Measurements from ENCODE around the gene SLC17A6. TPM values are rescaled to one million over a fixed set of nuclear protein-coding genes. Genes with fewer than 3 reads are reported as not detected.

The SLC17A6 gene
- total and polyA plus RNA-seq, 2 experiments from 2014 or later, result not detected

GRCh38 chr11:22340701-22341587 lies 2.8 kb downstream of the SLC17A6 start:
- Histone ChIP-seq H3K36me3 (ENCODE audit: low read depth) (no peaks in the 10 kb centered on the region), H3K4me1 (ENCODE audit: insufficient read depth) (no peaks in the 10 kb centered on the region), H3F3A (ENCODE audit: insufficient read depth) (no peaks in the 10 kb centered on the region), H3K27ac (no peak overlapping the region), H4K20me1 (ENCODE audit: insufficient read depth) (no peaks in the 10 kb centered on the region), H2AFZ (no peak overlapping the region), H3K4me2 (ENCODE audit: unreplicated experiment) (no peak overlapping the region), H3K9me3 (ENCODE audit: low read depth) (no peaks in the 10 kb centered on the region), H3K4me3 (no peak overlapping the region), H3K27me3 (replicated peaks; ENCODE audit: insufficient read depth) (peaks cover 71% of the 10 kb centered on the region), H3K9ac (no peak overlapping the region), H3K79me2 (ENCODE audit: insufficient read depth) (no peaks in the 10 kb centered on the region), H3K9me2 (ENCODE audit: insufficient read depth) (no peaks in the 10 kb centered on the region)
- DNase-seq, result no peak
- 7 to 8% methylated on average over 39 to 40 of the region's 40 CpGs for WGBS, 2 experiments (ENCODE audit: low coverage in 1 of 2, low lambda C conversion rate in 2 of 2, missing lambda C conversion rate in 2 of 2)
- in situ Hi-C loops (cut with MboI), result no loop called here
- TF ChIP-seq EZH2 (IDR thresholded peaks at IDR 0.05; ENCODE audit: insufficient read depth, poor library complexity, severe bottlenecking), result no peak
- no peak for TF ChIP-seq EZH2phosphoT487 (IDR thresholded peaks at IDR 0.05; ENCODE audit: insufficient read depth, low read depth)

- no peaks in the 10 kb centered on the region for H4K20me1 ChIP-seq (ENCODE audit: insufficient read depth)
- 8 to 13% methylated on average over 22 to 23 of the region's 23 CpGs for WGBS, 2 experiments (ENCODE audit: low coverage in 1 of 2, low lambda C conversion rate in 2 of 2, missing lambda C conversion rate in 2 of 2)
- peaks cover 72% of the 10 kb centered on the region for H3K27me3 ChIP-seq (replicated peaks; ENCODE audit: insufficient read depth)
- H3K4me3 ChIP-seq, result no peak overlapping the region
- H2AFZ ChIP-seq, result no peak overlapping the region
- no peaks in the 10 kb centered on the region for H3K9me3 ChIP-seq (ENCODE audit: low read depth)
- H3K79me2 ChIP-seq (ENCODE audit: insufficient read depth), result no peaks in the 10 kb centered on the region
- H3K27ac ChIP-seq, result no peak overlapping the region
- no peak for DNase-seq
- H3K4me1 ChIP-seq (ENCODE audit: insufficient read depth), result no peaks in the 10 kb centered on the region
- H3K4me2 ChIP-seq (ENCODE audit: unreplicated experiment), result no peak overlapping the region
- H3F3A ChIP-seq (ENCODE audit: insufficient read depth), result no peaks in the 10 kb centered on the region
- H3K36me3 ChIP-seq (ENCODE audit: low read depth), result no peaks in the 10 kb centered on the region
- TF ChIP-seq EZH2phosphoT487 (IDR thresholded peaks at IDR 0.05; ENCODE audit: insufficient read depth, low read depth), result no peak
- no peak for TF ChIP-seq EZH2 (IDR thresholded peaks at IDR 0.05; ENCODE audit: insufficient read depth, poor library complexity, severe bottlenecking)
- no peak overlapping the region for H3K9ac ChIP-seq
- H3K9me2 ChIP-seq (ENCODE audit: insufficient read depth), result no peaks in the 10 kb centered on the region
- in situ Hi-C loops (cut with MboI), result no loop called here
These were observed 3.4 kb downstream of the SLC17A6 start for GRCh38 chr11:22341588-22341931.

- no peaks in the 10 kb centered on the region for H3F3A ChIP-seq (ENCODE audit: insufficient read depth)
- no peak for DNase-seq
- H3K27me3 ChIP-seq (replicated peaks; ENCODE audit: insufficient read depth), result peaks cover 72% of the 10 kb centered on the region
- no peaks in the 10 kb centered on the region for H3K9me3 ChIP-seq (ENCODE audit: low read depth)
- no peaks in the 10 kb centered on the region for H3K9me2 ChIP-seq (ENCODE audit: insufficient read depth)
- no peaks in the 10 kb centered on the region for H3K4me1 ChIP-seq (ENCODE audit: insufficient read depth)
- 4 to 5% methylated on average over 25 of the region's 25 CpGs for WGBS, 2 experiments (ENCODE audit: low coverage in 1 of 2, low lambda C conversion rate in 2 of 2, missing lambda C conversion rate in 2 of 2)
- peak; percentile 66 for TF ChIP-seq EZH2 (IDR thresholded peaks at IDR 0.05; ENCODE audit: insufficient read depth, poor library complexity, severe bottlenecking)
- TF ChIP-seq EZH2phosphoT487 (IDR thresholded peaks at IDR 0.05; ENCODE audit: insufficient read depth, low read depth), result no peak
- H2AFZ ChIP-seq, result no peak overlapping the region
- H3K9ac ChIP-seq, result no peak overlapping the region
- in situ Hi-C loops (cut with MboI), result no loop called here
- no peak overlapping the region for H3K27ac ChIP-seq
- no peaks in the 10 kb centered on the region for H4K20me1 ChIP-seq (ENCODE audit: insufficient read depth)
- H3K4me2 ChIP-seq (ENCODE audit: unreplicated experiment), result no peak overlapping the region
- H3K79me2 ChIP-seq (ENCODE audit: insufficient read depth), result no peaks in the 10 kb centered on the region
- no peak overlapping the region for H3K4me3 ChIP-seq
- H3K36me3 ChIP-seq (ENCODE audit: low read depth), result no peaks in the 10 kb centered on the region
These were observed 4.2 kb downstream of the SLC17A6 start for GRCh38 chr11:22342211-22343031.

- in situ Hi-C loops (cut with MboI), result no loop called here
- Histone ChIP-seq H3K9me2 (ENCODE audit: insufficient read depth) (no peaks in the 10 kb centered on the region), H3K4me1 (ENCODE audit: insufficient read depth) (no peaks in the 10 kb centered on the region)
These were observed 4.8 kb downstream of the SLC17A6 start for GRCh38 chr11:22343032-22343324.

More at GRCh38 chr11:22343032-22343324, 4.8 kb downstream of the SLC17A6 start:
- no peaks in the 10 kb centered on the region for H3K9me3 ChIP-seq (ENCODE audit: low read depth)
- H3K27ac ChIP-seq, result no peak overlapping the region
- WGBS, 2 experiments (ENCODE audit: low coverage in 1 of 2, low lambda C conversion rate in 2 of 2, missing lambda C conversion rate in 2 of 2), result 1% methylated on average over 6 of the region's 6 CpGs
- H3K4me3 ChIP-seq, result no peak overlapping the region
- no peaks in the 10 kb centered on the region for H3K79me2 ChIP-seq (ENCODE audit: insufficient read depth)
- H3F3A ChIP-seq (ENCODE audit: insufficient read depth), result no peaks in the 10 kb centered on the region
- DNase-seq, result no peak
- H3K9ac ChIP-seq, result no peak overlapping the region
- no peak overlapping the region for H2AFZ ChIP-seq
- no peaks in the 10 kb centered on the region for H4K20me1 ChIP-seq (ENCODE audit: insufficient read depth)
- no peaks in the 10 kb centered on the region for H3K36me3 ChIP-seq (ENCODE audit: low read depth)
- TF ChIP-seq EZH2 (IDR thresholded peaks at IDR 0.05; ENCODE audit: insufficient read depth, poor library complexity, severe bottlenecking), result no peak
- TF ChIP-seq EZH2phosphoT487 (IDR thresholded peaks at IDR 0.05; ENCODE audit: insufficient read depth, low read depth), result no peak
- H3K27me3 ChIP-seq (replicated peaks; ENCODE audit: insufficient read depth), result peaks cover 70% of the 10 kb centered on the region
- H3K4me2 ChIP-seq (ENCODE audit: unreplicated experiment), result no peak overlapping the region

Measured in GM23248 (cell line).